Keratinocyte (primary cell): ENCODE data around the gene DPP10.

Experiments
- CTCF ChIP-seq, 3 experiments: IDR thresholded peaks in 1 of 3; conservative IDR thresholded peaks in 1 of 3; optimal IDR thresholded peaks in 1 of 3; 2 replicates in 2 of 3; 3 replicates in 1 of 3; pipeline versions ENCODE3 to v1.5.1; 2011; ENCODE audit warnings: low read length in 3 of 3, mild to moderate bottlenecking in 3 of 3, moderate library complexity in 2 of 3, control low read depth in 1 of 3, inconsistent platforms in 1 of 3; ENCODE audit not compliant: insufficient read depth in 2 of 3; ENCODE audit errors: extremely low read depth in 1 of 3
- EZH2 ChIP-seq: IDR thresholded peaks from one replicate; pipeline ENCODE4 v1.6.1; 2012; ENCODE audit warnings: inconsistent platforms, mild to moderate bottlenecking, low read length, moderate library complexity

- no peak for TF ChIP-seq CTCF (optimal IDR thresholded peaks at IDR 0.05 in 1 of 3, IDR thresholded peaks at IDR 0.05 in 1 of 3, conservative IDR thresholded peaks at IDR 0.05 in 1 of 3; ENCODE audit: extremely low read depth in 1 of 3, insufficient read depth in 2 of 3, low read length in 3 of 3)
- no peak for TF ChIP-seq EZH2
These were observed 483.9 kb downstream of the DPP10 start for GRCh38 chr2:114926303-114926702.
